Stomach (tissue), 9 donors: ENCODE data around the gene ADORA1. TPM values are rescaled to one million over a fixed set of nuclear protein-coding genes. Genes with fewer than 3 reads are reported as not detected.

Experiments used
- DNase-seq, 2 donors: peaks; one replicate each; pipeline versions ENCODE4 v3.0.0 to v3.0.0-alpha.2; 2013 to 2019
- H3K27ac ChIP-seq, 5 donors: fragments of 200-600 bp in 4 of 5; sonication (generic) in 4 of 5; one replicate each; pipeline ENCODE4 v1.5.1; 2013 to 2019; ENCODE audit warnings: mild to moderate bottlenecking in 1 of 5, moderate library complexity in 1 of 5
- H3K27me3 ChIP-seq, 3 donors: fragments of 200-600 bp; sonication (generic); one replicate each; pipeline ENCODE4 v1.5.1; 2017 to 2019; ENCODE audit warnings: mixed run types in 1 of 3
- H3K36me3 ChIP-seq, 4 donors: fragments of 200-600 bp; sonication (generic); 1 replicate in 3 of 4; 2 replicates in 1 of 4; pipeline ENCODE4 v1.5.1; 2016 to 2019
- H3K4me1 ChIP-seq, 4 donors: fragments of 200-600 bp; sonication (generic); one replicate each; pipeline ENCODE4 v1.5.1; 2016 to 2019
- H3K4me3 ChIP-seq, 4 donors: fragments of 200-600 bp; sonication (generic) in 3 of 4; one replicate each; pipeline ENCODE4 v1.5.1; 2016 to 2019; ENCODE audit warnings: mild to moderate bottlenecking in 1 of 4
- H3K9me3 ChIP-seq, 4 donors: fragments of 200-600 bp; sonication (generic); one replicate each; pipeline ENCODE4 v1.5.1; 2016 to 2019
- CTCF ChIP-seq, 7 experiments: fragments of 450-650 bp in 4 of 7; fragments of 200-600 bp in 3 of 7; sonication (generic) in 3 of 7; IDR thresholded peaks; one replicate each; pipeline ENCODE4 v1.5.1; 2016 to 2019; ENCODE audit warnings: antibody characterized with exemption in 7 of 7, control low read depth in 2 of 7, mild to moderate bottlenecking in 1 of 7
- EP300 ChIP-seq: sonication (generic); formaldehyde crosslinking; IDR thresholded peaks from one replicate; pipeline ENCODE4 v1.6.1; 2017; ENCODE audit warnings: antibody characterized with exemption
- POLR2A ChIP-seq, 4 donors: fragments of 450-650 bp; IDR thresholded peaks; one replicate each; pipeline ENCODE4 v1.6.1; 2016; ENCODE audit warnings: antibody characterized with exemption in 4 of 4, control low read depth in 2 of 4, mild to moderate bottlenecking in 1 of 4, moderate library complexity in 1 of 4
- POLR2AphosphoS5 ChIP-seq, 3 donors: sonication (generic); formaldehyde crosslinking; IDR thresholded peaks; one replicate each; pipeline ENCODE4 v1.6.1; 2016; ENCODE audit warnings: antibody characterized with exemption in 3 of 3
- WGBS, 5 donors: extraction: QIAGEN DNeasy Blood & Tissue Kit in 3 of 5; methylation state at CpG; one replicate each; pipeline versions ENCODE4 v1.1.5 to v1.1.7; 2013 to 2018; 5-methylcytosine and 5-hydroxymethylcytosine counted together
- intact Hi-C: fragments of 100-400 bp; cut with DNase I; formaldehyde crosslinking; loops from one replicate; pipeline ENCODE4 v1.15.1; 2023; ENCODE audit warnings: low total_unique reads
- polyA plus RNA-seq, 3 donors: library from polyadenylated mRNA; stranded (reverse); fragments of 200-250 nt; gene quantifications; one replicate each; pipeline ENCODE4 v1.2.3, GENCODE V29; 2013
- total RNA-seq, 5 donors: library from RNA; depleted of rRNA; stranded (reverse); fragments of >200 nt; gene quantifications; one replicate each; pipeline versions ENCODE4 v1.1.0 to v1.2.3, GENCODE V29; 2014 to 2016
- donor health status: healthy with polysubstance abuse.
- donor health status: Bipolar disorder and iron deficiency.
- donor health status: healthy.

The ADORA1 gene
- total and polyA plus RNA-seq, 8 donors, result 0.18 to 4.2 (median 2.1) TPM; not detected in 2

GRCh38 chr1:203096566-203096965 is 31.0 kb upstream of the ADORA1 start:
- H3K36me3 ChIP-seq, result no peaks in the 10 kb centered on the region
- H3K27ac ChIP-seq, result no peak overlapping the region
- DNase-seq, result peak in 1 of 2 donors; percentile 9
- H3K4me3 ChIP-seq, result no peak overlapping the region
- H3K9me3 ChIP-seq, result peaks cover 4 to 30% (median 17%) of the 10 kb centered on the region in 4 donors
- TF ChIP-seq EP300, result no peak
- TF ChIP-seq CTCF (IDR thresholded peaks at IDR 0.05), result no peak
- no peak for TF ChIP-seq POLR2AphosphoS5 (IDR thresholded peaks at IDR 0.05)
- TF ChIP-seq POLR2A (IDR thresholded peaks at IDR 0.05), result no peak
- no peaks in the 10 kb centered on the region for H3K4me1 ChIP-seq
- intact Hi-C loops, result no loop called here
- H3K27me3 ChIP-seq, result peaks cover 0 to 12% (median 4%) of the 10 kb centered on the region in 3 donors

- no peak for DNase-seq
- no peak overlapping the region for H3K4me3 ChIP-seq
- intact Hi-C loops, result no loop called here
- no peak overlapping the region for H3K27ac ChIP-seq
- H3K9me3 ChIP-seq, result peaks cover 4 to 30% (median 17%) of the 10 kb centered on the region in 4 donors
- TF ChIP-seq EP300 (no peak), POLR2A (IDR thresholded peaks at IDR 0.05) (no peak), POLR2AphosphoS5 (IDR thresholded peaks at IDR 0.05) (no peak), CTCF (IDR thresholded peaks at IDR 0.05) (no peak)
- H3K4me1 ChIP-seq, result no peaks in the 10 kb centered on the region
- H3K27me3 ChIP-seq, result peaks cover 0 to 8% (median under 1%) of the 10 kb centered on the region in 3 donors
- H3K36me3 ChIP-seq, result no peaks in the 10 kb centered on the region
- WGBS, 5 donors, result 75 to 91% (median 84%) methylated on average over 1 of the region's 1 CpG
These were observed 30.5 kb upstream of the ADORA1 start for GRCh38 chr1:203097001-203097400.

- no peaks in the 10 kb centered on the region for H3K36me3 ChIP-seq
- no peak overlapping the region for H3K4me3 ChIP-seq
- no peaks in the 10 kb centered on the region for H3K4me1 ChIP-seq
- H3K9me3 ChIP-seq, result peaks cover 4 to 30% (median 17%) of the 10 kb centered on the region in 4 donors
- H3K27ac ChIP-seq, result no peak overlapping the region
- TF ChIP-seq CTCF (IDR thresholded peaks at IDR 0.05), result no peak
- TF ChIP-seq POLR2AphosphoS5 (IDR thresholded peaks at IDR 0.05), result no peak
- TF ChIP-seq POLR2A (IDR thresholded peaks at IDR 0.05), result no peak
- TF ChIP-seq EP300, result no peak
- 73 to 96% (median 88%) methylated on average over 1 of the region's 1 CpG for WGBS, 5 donors
- intact Hi-C loops, result no loop called here
- peak in 1 of 2 donors; percentile 5 for DNase-seq
- peaks cover 0 to 8% (median 0%) of the 10 kb centered on the region in 3 donors for H3K27me3 ChIP-seq
These were observed 29.1 kb upstream of the ADORA1 start for GRCh38 chr1:203098445-203098844.

- TF ChIP-seq EP300 (no peak), POLR2AphosphoS5 (IDR thresholded peaks at IDR 0.05) (no peak), POLR2A (IDR thresholded peaks at IDR 0.05) (no peak), CTCF (IDR thresholded peaks at IDR 0.05) (no peak)
- WGBS, 5 donors, result 80 to 89% (median 83%) methylated on average over 8 of the region's 8 CpGs
- Histone ChIP-seq H3K4me1 (no peaks in the 10 kb centered on the region), H3K27me3 (peaks cover 0 to 8% (median 0%) of the 10 kb centered on the region in 3 donors), H3K4me3 (no peak overlapping the region), H3K27ac (no peak overlapping the region), H3K9me3 (peaks cover 4 to 28% (median 17%) of the 10 kb centered on the region in 4 donors), H3K36me3 (no peaks in the 10 kb centered on the region)
- intact Hi-C loops, result no loop called here
- DNase-seq, result peak in 1 of 2 donors; percentile 8
These were observed 28.5 kb upstream of the ADORA1 start for GRCh38 chr1:203098914-203099520.
